Measurements from ENCODE around the gene MYMX.

GRCh38 chr6:44167567-44167966, 49.2 kb upstream of the MYMX start:
- TF ChIP-seq, protein P1, sequence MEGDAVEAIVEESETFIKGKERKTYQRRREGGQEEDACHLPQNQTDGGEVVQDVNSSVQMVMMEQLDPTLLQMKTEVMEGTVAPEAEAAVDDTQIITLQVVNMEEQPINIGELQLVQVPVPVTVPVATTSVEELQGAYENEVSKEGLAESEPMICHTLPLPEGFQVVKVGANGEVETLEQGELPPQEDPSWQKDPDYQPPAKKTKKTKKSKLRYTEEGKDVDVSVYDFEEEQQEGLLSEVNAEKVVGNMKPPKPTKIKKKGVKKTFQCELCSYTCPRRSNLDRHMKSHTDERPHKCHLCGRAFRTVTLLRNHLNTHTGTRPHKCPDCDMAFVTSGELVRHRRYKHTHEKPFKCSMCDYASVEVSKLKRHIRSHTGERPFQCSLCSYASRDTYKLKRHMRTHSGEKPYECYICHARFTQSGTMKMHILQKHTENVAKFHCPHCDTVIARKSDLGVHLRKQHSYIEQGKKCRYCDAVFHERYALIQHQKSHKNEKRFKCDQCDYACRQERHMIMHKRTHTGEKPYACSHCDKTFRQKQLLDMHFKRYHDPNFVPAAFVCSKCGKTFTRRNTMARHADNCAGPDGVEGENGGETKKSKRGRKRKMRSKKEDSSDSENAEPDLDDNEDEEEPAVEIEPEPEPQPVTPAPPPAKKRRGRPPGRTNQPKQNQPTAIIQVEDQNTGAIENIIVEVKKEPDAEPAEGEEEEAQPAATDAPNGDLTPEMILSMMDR (conservative IDR thresholded peaks at IDR 0.05): no peak
- no peak for TF ChIP-seq ZFX (IDR thresholded peaks at IDR 0.05)

Measured in C4-2B (cell line).